SK-N-MC (cell line): Measurements from ENCODE around the gene CHRNB2.

Experiments used
- EZH2 ChIP-seq: fragments of 200-600 bp; sonication (generic); IDR thresholded peaks from one replicate; pipeline ENCODE4 v1.6.1; 2017; ENCODE audit warnings: antibody characterized with exemption
- FOXP2 ChIP-seq: optimal IDR thresholded peaks from 2 replicates; pipeline ENCODE3; 2011; ENCODE audit warnings: mild to moderate bottlenecking, moderate library complexity; ENCODE audit not compliant: insufficient read depth; ENCODE audit errors: extremely low read length, control extremely low read depth
- POLR2AphosphoS5 ChIP-seq: IDR thresholded peaks from 2 replicates; pipeline ENCODE4 v1.6.1; 2012; ENCODE audit warnings: mild to moderate bottlenecking, low read depth, low read length, borderline replicate concordance

GRCh38 chr1:154567386-154568156, at the start of gene CHRNB2:
- TF ChIP-seq POLR2AphosphoS5 (no peak), EZH2 (no peak), FOXP2 (no peak)
